Spleen (tissue), 11 donors: Measurements from ENCODE around the gene MGAT5. TPM values are rescaled to one million over a fixed set of nuclear protein-coding genes. Genes with fewer than 3 reads are reported as not detected.

ENCODE experiments used
- DNase-seq: peaks from one replicate; pipeline ENCODE4 v3.0.0-alpha.2; 2020
- H3K27ac ChIP-seq, 8 donors: fragments of 200-600 bp; sonication (generic) in 7 of 8; 1 replicate in 4 of 8; 2 replicates in 4 of 8; pipeline versions ENCODE4 v1.5.0 to v1.8.0; 2016 to 2021; ENCODE audit warnings: inconsistent platforms in 4 of 8, mild to moderate bottlenecking in 4 of 8, moderate library complexity in 1 of 8
- H3K27me3 ChIP-seq, 7 donors: fragments of 200-600 bp; sonication (generic) in 6 of 7; replicated peaks in 1 of 7; 1 replicate in 4 of 7; 2 replicates in 3 of 7; pipeline versions ENCODE4 v1.5.0 to v1.8.0; 2016 to 2021; ENCODE audit warnings: inconsistent platforms in 3 of 7, mild to moderate bottlenecking in 1 of 7
- H3K36me3 ChIP-seq, 6 donors: fragments of 200-600 bp; sonication (generic) in 5 of 6; 1 replicate in 4 of 6; 2 replicates in 2 of 6; pipeline versions ENCODE4 v1.5.0 to v1.8.0; 2016 to 2021; ENCODE audit warnings: inconsistent platforms in 2 of 6
- H3K4me1 ChIP-seq, 6 donors: fragments of 200-600 bp; sonication (generic) in 5 of 6; 1 replicate in 3 of 6; 2 replicates in 3 of 6; pipeline versions ENCODE4 v1.5.0 to v1.8.0; 2016 to 2021; ENCODE audit warnings: inconsistent platforms in 3 of 6
- H3K4me3 ChIP-seq, 8 donors: fragments of 200-600 bp; sonication (generic) in 7 of 8; 1 replicate in 4 of 8; 2 replicates in 4 of 8; pipeline versions ENCODE4 v1.5.0 to v1.8.0; 2016 to 2021; ENCODE audit warnings: inconsistent platforms in 4 of 8, mild to moderate bottlenecking in 4 of 8, moderate library complexity in 2 of 8
- H3K9me3 ChIP-seq, 8 donors: fragments of 200-600 bp; sonication (generic) in 7 of 8; 1 replicate in 4 of 8; 2 replicates in 4 of 8; pipeline versions ENCODE4 v1.5.0 to v1.8.0; 2016 to 2021; ENCODE audit warnings: inconsistent platforms in 4 of 8
- POLR2A ChIP-seq, 3 donors: fragments of 450-650 bp; IDR thresholded peaks; one replicate each; pipeline ENCODE4 v1.5.1; 2017; ENCODE audit warnings: antibody characterized with exemption in 3 of 3, mild to moderate bottlenecking in 1 of 3
- POLR2AphosphoS5 ChIP-seq, 3 donors: sonication (generic); formaldehyde crosslinking; IDR thresholded peaks; one replicate each; pipeline ENCODE4 v1.5.1; 2017; ENCODE audit warnings: antibody characterized with exemption in 3 of 3
- WGBS, 5 donors: extraction: QIAGEN DNeasy Blood & Tissue Kit in 3 of 5; methylation state at CpG; one replicate each; pipeline versions ENCODE4 v1.1.5 to v1.1.7; 2013 to 2018; 5-methylcytosine and 5-hydroxymethylcytosine counted together
- intact Hi-C: fragments of 100-400 bp; cut with DNase I; formaldehyde crosslinking; loops from one replicate; pipeline ENCODE4 v1.15.0; 2023; ENCODE audit warnings: low total_unique reads
- polyA plus RNA-seq, 3 donors: library from polyadenylated mRNA; stranded (reverse); fragments of 200-250 nt; gene quantifications; one replicate each; pipeline ENCODE4 v1.2.1, GENCODE V29; 2013
- total RNA-seq, 7 donors: library from RNA; depleted of rRNA in 3 of 7; stranded (reverse); fragments of >200 nt in 3 of 7; fragmentation: NEBNext Ultra II Directional in 4 of 7; extraction: Animal tissue kit (Norgen Biotek cat#: 25700) in 4 of 7; gene quantifications; one replicate each; pipeline versions ENCODE4 v1.1.0 to v1.2.1, GENCODE V29; 2016 to 2021
- TF ChIP-seq, protein P1 (sequence below), 11 experiments: fragments of 200-600 bp in 7 of 11; fragments of 450-650 bp in 4 of 11; sonication (generic) in 4 of 11; IDR thresholded peaks in 8 of 11; conservative IDR thresholded peaks in 3 of 11; 1 replicate in 7 of 11; 2 replicates in 4 of 11; pipeline versions ENCODE4 v1.4.0 to v1.8.0; 2016 to 2021; ENCODE audit warnings: antibody characterized with exemption in 11 of 11, inconsistent platforms in 4 of 11, mild to moderate bottlenecking in 1 of 11
- donor health status: healthy with polysubstance abuse.
- donor health status: DM: no; HTN: no; CAD: no; lungs with moderate emphysema.
- donor health status: DM: no; HTN: no; CAD: no.
- donor health status: Bipolar disorder and iron deficiency.
- donor health status: healthy.
- donor health status: DM: no; HTN: no; CAD: no.
- donor health status: DM: yes; HTN: yes; CAD: no.

MGAT5 gene
- total and polyA plus RNA-seq, 10 donors, result 11.2 to 110 (median 91.9) TPM

DNA sequence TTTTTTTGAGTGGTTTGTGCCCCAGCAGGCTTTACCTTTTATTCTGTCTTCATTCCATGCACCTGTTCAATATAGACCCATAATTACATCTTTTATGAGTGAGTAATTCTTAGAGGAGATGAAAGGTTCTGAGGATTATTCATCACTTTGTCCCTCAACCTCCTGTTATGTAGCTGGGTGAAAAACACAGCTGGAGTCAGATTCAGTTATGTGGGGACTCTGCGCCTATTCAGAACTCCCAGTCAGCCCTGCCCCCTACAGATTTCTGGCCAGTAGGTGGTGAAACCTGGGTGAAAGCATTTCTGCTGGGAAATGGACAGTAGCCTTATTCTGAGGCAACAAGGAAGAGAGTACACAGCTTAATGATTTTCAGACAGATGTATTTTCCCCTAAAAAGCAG, 107.8 kb downstream of the MGAT5 start:
- peaks cover 0 to 100% (median 33%) of the 10 kb centered on the region in 6 donors for H3K36me3 ChIP-seq
- H3K4me3 ChIP-seq, result no peak overlapping the region
- DNase-seq, result no peak
- H3K4me1 ChIP-seq, result no peaks in the 10 kb centered on the region
- 92 to 100% (median 97%) methylated on average over 1 of the region's 1 CpG for WGBS, 5 donors
- H3K9me3 ChIP-seq, result no peaks in the 10 kb centered on the region
- no peak for TF ChIP-seq POLR2A (IDR thresholded peaks at IDR 0.05)
- TF ChIP-seq POLR2AphosphoS5 (IDR thresholded peaks at IDR 0.05), result no peak
- TF ChIP-seq, protein P1, sequence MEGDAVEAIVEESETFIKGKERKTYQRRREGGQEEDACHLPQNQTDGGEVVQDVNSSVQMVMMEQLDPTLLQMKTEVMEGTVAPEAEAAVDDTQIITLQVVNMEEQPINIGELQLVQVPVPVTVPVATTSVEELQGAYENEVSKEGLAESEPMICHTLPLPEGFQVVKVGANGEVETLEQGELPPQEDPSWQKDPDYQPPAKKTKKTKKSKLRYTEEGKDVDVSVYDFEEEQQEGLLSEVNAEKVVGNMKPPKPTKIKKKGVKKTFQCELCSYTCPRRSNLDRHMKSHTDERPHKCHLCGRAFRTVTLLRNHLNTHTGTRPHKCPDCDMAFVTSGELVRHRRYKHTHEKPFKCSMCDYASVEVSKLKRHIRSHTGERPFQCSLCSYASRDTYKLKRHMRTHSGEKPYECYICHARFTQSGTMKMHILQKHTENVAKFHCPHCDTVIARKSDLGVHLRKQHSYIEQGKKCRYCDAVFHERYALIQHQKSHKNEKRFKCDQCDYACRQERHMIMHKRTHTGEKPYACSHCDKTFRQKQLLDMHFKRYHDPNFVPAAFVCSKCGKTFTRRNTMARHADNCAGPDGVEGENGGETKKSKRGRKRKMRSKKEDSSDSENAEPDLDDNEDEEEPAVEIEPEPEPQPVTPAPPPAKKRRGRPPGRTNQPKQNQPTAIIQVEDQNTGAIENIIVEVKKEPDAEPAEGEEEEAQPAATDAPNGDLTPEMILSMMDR (IDR thresholded peaks at IDR 0.05 in 8 of 11, conservative IDR thresholded peaks at IDR 0.05 in 3 of 11), result no peak
- no peaks in the 10 kb centered on the region for H3K27me3 ChIP-seq
- intact Hi-C loops, result no loop called here
- H3K27ac ChIP-seq, result no peak overlapping the region

DNA sequence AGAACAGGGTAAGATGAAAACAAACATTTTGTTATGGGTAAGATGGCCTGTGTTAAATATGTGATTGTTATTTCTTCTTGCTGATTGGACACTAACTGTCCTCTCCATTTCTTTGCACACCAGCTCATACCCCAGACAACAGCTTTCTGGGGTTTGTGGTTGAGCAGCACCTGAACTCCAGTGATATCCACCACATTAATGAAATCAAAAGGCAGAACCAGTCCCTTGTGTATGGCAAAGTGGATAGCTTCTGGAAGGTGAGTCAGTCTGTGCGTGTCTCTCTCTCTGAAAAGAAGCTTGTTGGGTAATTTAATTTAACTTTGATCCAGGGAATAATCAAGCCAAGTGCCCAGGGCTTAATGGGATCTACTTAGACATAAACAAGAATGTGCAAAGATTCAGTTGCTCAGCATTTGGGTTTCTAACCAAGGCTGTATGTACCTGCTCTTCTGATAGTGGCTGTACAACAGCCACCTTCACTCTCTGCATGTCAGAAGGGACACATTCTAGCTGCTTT, 108.3 kb downstream of the MGAT5 start:
- TF ChIP-seq POLR2AphosphoS5 (IDR thresholded peaks at IDR 0.05), result no peak
- Histone ChIP-seq H3K36me3 (peaks cover 0 to 100% (median 33%) of the 10 kb centered on the region in 6 donors), H3K9me3 (no peaks in the 10 kb centered on the region), H3K4me1 (peaks cover 0 to 3% (median under 1%) of the 10 kb centered on the region in 6 donors), H3K4me3 (no peak overlapping the region), H3K27ac (no peak overlapping the region), H3K27me3 (no peaks in the 10 kb centered on the region)
- no peak for DNase-seq
- intact Hi-C loops, result no loop called here
- WGBS, 5 donors, result 85 to 100% (median 94%) methylated on average over 1 of the region's 1 CpG

DNA sequence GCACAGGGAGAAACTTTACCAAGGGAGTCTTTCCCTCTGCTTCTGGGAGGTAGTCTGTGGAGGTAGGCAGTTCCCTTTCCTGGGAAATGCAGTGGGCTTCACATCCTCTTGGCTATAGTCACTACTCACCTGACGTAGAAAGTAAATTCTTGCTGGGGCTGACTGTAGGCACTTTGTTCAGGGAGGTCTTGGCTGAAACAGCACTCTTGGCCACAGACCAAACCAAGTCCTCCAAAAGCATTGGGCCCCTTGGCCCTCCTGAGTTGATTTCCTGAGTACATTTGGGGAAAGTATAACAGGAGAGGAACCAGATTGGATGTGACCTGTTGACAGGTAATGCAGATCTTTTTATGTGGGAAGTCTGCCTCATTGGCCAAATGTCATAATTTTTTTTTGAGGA, 108.9 kb downstream of the MGAT5 start:
- peaks cover 0 to 99% (median 33%) of the 10 kb centered on the region in 6 donors for H3K36me3 ChIP-seq
- TF ChIP-seq POLR2A (IDR thresholded peaks at IDR 0.05), result no peak
- TF ChIP-seq, protein P1 (IDR thresholded peaks at IDR 0.05 in 8 of 11, conservative IDR thresholded peaks at IDR 0.05 in 3 of 11), result no peak
- no peak for TF ChIP-seq POLR2AphosphoS5 (IDR thresholded peaks at IDR 0.05)
- WGBS, 5 donors, result 83 to 97% (median 90%) methylated on average over 1 of the region's 1 CpG
- peaks cover 0 to 8% (median 3%) of the 10 kb centered on the region in 6 donors for H3K4me1 ChIP-seq
- H3K9me3 ChIP-seq, result no peaks in the 10 kb centered on the region
- DNase-seq, result no peak
- no peak overlapping the region for H3K27ac ChIP-seq
- intact Hi-C loops, result no loop called here
- no peaks in the 10 kb centered on the region for H3K27me3 ChIP-seq
- H3K4me3 ChIP-seq, result no peak overlapping the region

DNA sequence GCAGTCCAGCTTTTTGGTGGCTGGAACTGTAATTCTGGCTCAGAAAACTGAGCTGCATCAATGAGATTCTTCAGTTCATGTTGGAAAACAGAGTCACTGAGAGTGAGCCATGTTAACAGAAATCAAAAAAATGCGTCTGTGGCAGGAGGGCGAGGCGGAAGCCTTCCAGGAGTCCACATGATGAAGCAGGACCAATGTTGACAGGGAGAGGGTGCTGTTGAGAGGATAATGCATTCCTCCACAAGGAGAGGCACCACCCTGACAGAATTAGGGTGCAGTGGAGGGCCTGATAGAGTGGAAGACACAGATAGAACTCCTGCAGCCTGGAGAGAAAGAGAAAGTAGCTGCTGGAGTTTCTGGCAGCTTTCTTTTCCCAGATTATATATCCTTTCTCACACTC, 111.5 kb downstream of the MGAT5 start:
- intact Hi-C loops, result no loop called here
- 87 to 96% (median 91%) methylated on average over 3 of the region's 3 CpGs for WGBS, 5 donors
- Histone ChIP-seq H3K9me3 (no peaks in the 10 kb centered on the region), H3K4me3 (no peak overlapping the region), H3K27me3 (no peaks in the 10 kb centered on the region), H3K27ac (no peak overlapping the region), H3K36me3 (peaks cover 0 to 92% (median 29%) of the 10 kb centered on the region in 6 donors), H3K4me1 (peaks cover 0 to 23% (median 8%) of the 10 kb centered on the region in 6 donors)
- TF ChIP-seq POLR2A (IDR thresholded peaks at IDR 0.05), result no peak
- TF ChIP-seq, protein P1 (IDR thresholded peaks at IDR 0.05 in 8 of 11, conservative IDR thresholded peaks at IDR 0.05 in 3 of 11), result peak in 1 of 11 experiments; percentile 28
- DNase-seq, result no peak
